ENCODE data around the gene FRMPD1. TPM values are rescaled to one million over a fixed set of nuclear protein-coding genes. Genes with fewer than 3 reads are reported as not detected.

FRMPD1 gene
- total RNA-seq, 1 experiment from 2014 or later: not detected

- H3K27me3 ChIP-seq (ENCODE audit: insufficient read depth, low read depth): no peaks in the 10 kb centered on the region
- BruUV-seq (replicated peaks): no TSS peak
- no peak overlapping the region for H3K4me2 ChIP-seq
- H3F3A ChIP-seq (ENCODE audit: insufficient read depth, low read depth): no peaks in the 10 kb centered on the region
- H3K9me3 ChIP-seq (ENCODE audit: insufficient read depth, low read depth): no peaks in the 10 kb centered on the region
- TF ChIP-seq, protein P1, sequence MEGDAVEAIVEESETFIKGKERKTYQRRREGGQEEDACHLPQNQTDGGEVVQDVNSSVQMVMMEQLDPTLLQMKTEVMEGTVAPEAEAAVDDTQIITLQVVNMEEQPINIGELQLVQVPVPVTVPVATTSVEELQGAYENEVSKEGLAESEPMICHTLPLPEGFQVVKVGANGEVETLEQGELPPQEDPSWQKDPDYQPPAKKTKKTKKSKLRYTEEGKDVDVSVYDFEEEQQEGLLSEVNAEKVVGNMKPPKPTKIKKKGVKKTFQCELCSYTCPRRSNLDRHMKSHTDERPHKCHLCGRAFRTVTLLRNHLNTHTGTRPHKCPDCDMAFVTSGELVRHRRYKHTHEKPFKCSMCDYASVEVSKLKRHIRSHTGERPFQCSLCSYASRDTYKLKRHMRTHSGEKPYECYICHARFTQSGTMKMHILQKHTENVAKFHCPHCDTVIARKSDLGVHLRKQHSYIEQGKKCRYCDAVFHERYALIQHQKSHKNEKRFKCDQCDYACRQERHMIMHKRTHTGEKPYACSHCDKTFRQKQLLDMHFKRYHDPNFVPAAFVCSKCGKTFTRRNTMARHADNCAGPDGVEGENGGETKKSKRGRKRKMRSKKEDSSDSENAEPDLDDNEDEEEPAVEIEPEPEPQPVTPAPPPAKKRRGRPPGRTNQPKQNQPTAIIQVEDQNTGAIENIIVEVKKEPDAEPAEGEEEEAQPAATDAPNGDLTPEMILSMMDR (conservative IDR thresholded peaks at IDR 0.05): no peak
- no peak for TF ChIP-seq EZH2 (IDR thresholded peaks at IDR 0.05; ENCODE audit: low read depth)
- no peak overlapping the region for H3K27ac ChIP-seq
- no peak overlapping the region for H3K4me3 ChIP-seq
- H3K79me2 ChIP-seq (ENCODE audit: low read depth): no peaks in the 10 kb centered on the region
- no peaks in the 10 kb centered on the region for H3K36me3 ChIP-seq (ENCODE audit: low read depth)
- POLR2A ChIA-PET (ENCODE audit: unreplicated experiment): no interaction called here
- intact Hi-C loops (cut with micrococcal nuclease; ENCODE audit: unreplicated experiment): loop anchor here (10.0 kb wide), 1 partner anchor 156 kb away; no protein-coding TSS in a partner anchor
- H4K20me1 ChIP-seq (ENCODE audit: insufficient read depth): no peaks in the 10 kb centered on the region
- H3K4me1 ChIP-seq (replicated peaks; ENCODE audit: insufficient read depth): no peaks in the 10 kb centered on the region
- CTCF ChIA-PET: no interaction called here
- no peak for DNase-seq
- no peak overlapping the region for H2AFZ ChIP-seq
- no peaks in the 10 kb centered on the region for H3K9me2 ChIP-seq (ENCODE audit: insufficient read depth)
Observed at GRCh38 chr9:37740631-37741328, 90.0 kb downstream of the FRMPD1 start.

- H3K4me3 ChIP-seq: no peak overlapping the region
- no peaks in the 10 kb centered on the region for H3K27me3 ChIP-seq (ENCODE audit: insufficient read depth, low read depth)
- POLR2A ChIA-PET (ENCODE audit: unreplicated experiment): no interaction called here
- no peaks in the 10 kb centered on the region for H3K4me1 ChIP-seq (replicated peaks; ENCODE audit: insufficient read depth)
- no peaks in the 10 kb centered on the region for H3K79me2 ChIP-seq (ENCODE audit: low read depth)
- H3F3A ChIP-seq (ENCODE audit: insufficient read depth, low read depth): no peaks in the 10 kb centered on the region
- H3K4me2 ChIP-seq: no peak overlapping the region
- H3K9me2 ChIP-seq (ENCODE audit: insufficient read depth): no peaks in the 10 kb centered on the region
- H4K20me1 ChIP-seq (ENCODE audit: insufficient read depth): no peaks in the 10 kb centered on the region
- H3K36me3 ChIP-seq (ENCODE audit: low read depth): no peaks in the 10 kb centered on the region
- CTCF ChIA-PET: no interaction called here
- no peaks in the 10 kb centered on the region for H3K9me3 ChIP-seq (ENCODE audit: insufficient read depth, low read depth)
- TF ChIP-seq, protein P1 (conservative IDR thresholded peaks at IDR 0.05): no peak
- TF ChIP-seq EZH2 (IDR thresholded peaks at IDR 0.05; ENCODE audit: low read depth): no peak
- no peak overlapping the region for H2AFZ ChIP-seq
- no TSS peak for BruUV-seq (replicated peaks)
- H3K27ac ChIP-seq: no peak overlapping the region
- DNase-seq: no peak
- intact Hi-C loops (cut with micrococcal nuclease; ENCODE audit: unreplicated experiment): loop anchor here (5.0 to 10.0 kb wide), 4 partner anchors 121 to 616 kb away; partner anchors contain the start of gene SLC25A51
Observed at GRCh38 chr9:37745970-37746369, 95.2 kb downstream of the FRMPD1 start.

- Histone ChIP-seq H3K27ac (no peak overlapping the region), H3K4me2 (no peak overlapping the region), H3K4me3 (no peak overlapping the region), H2AFZ (no peak overlapping the region), H3K4me1 (replicated peaks; ENCODE audit: insufficient read depth) (no peaks in the 10 kb centered on the region), H3K27me3 (ENCODE audit: insufficient read depth, low read depth) (no peaks in the 10 kb centered on the region), H3K36me3 (ENCODE audit: low read depth) (no peaks in the 10 kb centered on the region), H3K79me2 (ENCODE audit: low read depth) (no peaks in the 10 kb centered on the region), H3K9me2 (ENCODE audit: insufficient read depth) (no peaks in the 10 kb centered on the region), H3K9me3 (ENCODE audit: insufficient read depth, low read depth) (no peaks in the 10 kb centered on the region), H4K20me1 (ENCODE audit: insufficient read depth) (no peaks in the 10 kb centered on the region), H3F3A (ENCODE audit: insufficient read depth, low read depth) (no peaks in the 10 kb centered on the region)
- no peak for TF ChIP-seq EZH2 (IDR thresholded peaks at IDR 0.05; ENCODE audit: low read depth)
- TF ChIP-seq, protein P1 (conservative IDR thresholded peaks at IDR 0.05): no peak
- DNase-seq: no peak
- ChIA-PET CTCF (no interaction called here), POLR2A (ENCODE audit: unreplicated experiment) (no interaction called here)
- no TSS peak for BruUV-seq (replicated peaks)
- intact Hi-C loops (cut with micrococcal nuclease; ENCODE audit: unreplicated experiment): loop anchor here (5.0 to 10.0 kb wide), 4 partner anchors 121 to 616 kb away; partner anchors contain the start of gene SLC25A51
Observed at GRCh38 chr9:37746448-37747270, 95.9 kb downstream of the FRMPD1 start.
